HG03159 (cell line): ENCODE data around the gene C11orf21.
"Not testable (repeated sequence)": the region's sequence is repeated elsewhere in the genome, so short reads cannot be mapped to it uniquely, and the experiment has no call there.

Experiments
- ATAC-seq: cut with Tn5 transposase; IDR thresholded peaks from one replicate; pipeline ENCODE4 v1.9.1; 2021; ENCODE audit warnings: mild to moderate bottlenecking, moderate library complexity; ENCODE audit not compliant: unreplicated experiment

C11orf21 gene

GRCh38 chr11:2301631-2302305 lies at the start of gene C11orf21, which contains the start of gene TSPAN32:
Gene C11orf21, minus strand, starts transcription at chr11:2301918. Its CDS starts 110 bp downstream, at chr11:2301808.
Gene TSPAN32, plus strand, starts transcription at chr11:2302013. Its CDS starts 137 bp downstream, at chr11:2302150.
- no peak for ATAC-seq

GRCh38 chr11:2348986-2349385 lies 47.3 kb upstream of the C11orf21 start:
- no peak for ATAC-seq

GRCh38 chr11:2347308-2347830 lies 45.7 kb upstream of the C11orf21 start:
- ATAC-seq: no peak

- ATAC-seq: no peak
Observed at GRCh38 chr11:2346586-2347307, 45.0 kb upstream of the C11orf21 start.

GRCh38 chr11:2346014-2346413 lies 44.3 kb upstream of the C11orf21 start:
- ATAC-seq: no peak

- no peak for ATAC-seq
Observed at GRCh38 chr11:2345050-2345449, 43.3 kb upstream of the C11orf21 start.

- no peak for ATAC-seq
Observed at GRCh38 chr11:2343502-2343901, 41.8 kb upstream of the C11orf21 start.

GRCh38 chr11:2342981-2343380 lies 41.3 kb upstream of the C11orf21 start:
- no peak for ATAC-seq

- ATAC-seq: no peak
Observed at GRCh38 chr11:2342557-2342956, 40.8 kb upstream of the C11orf21 start.

GRCh38 chr11:2338760-2339159 lies 37.0 kb upstream of the C11orf21 start:
- ATAC-seq: not testable (repeated sequence)

- not testable (repeated sequence) for ATAC-seq
Observed at GRCh38 chr11:2335286-2335685, 33.6 kb upstream of the C11orf21 start.

- ATAC-seq: not testable (repeated sequence)
Observed at GRCh38 chr11:2333486-2334205, 31.9 kb upstream of the C11orf21 start.

GRCh38 chr11:2332569-2332968 lies 30.9 kb upstream of the C11orf21 start:
- ATAC-seq: not testable (repeated sequence)

GRCh38 chr11:2331404-2331803 lies 29.7 kb upstream of the C11orf21 start:
- ATAC-seq: no peak

GRCh38 chr11:2330696-2331095 lies 29.0 kb upstream of the C11orf21 start:
- ATAC-seq: no peak

GRCh38 chr11:2329551-2329950 lies 27.8 kb upstream of the C11orf21 start:
- ATAC-seq: no peak

- ATAC-seq: no peak
Observed at GRCh38 chr11:2328656-2329354, 27.1 kb upstream of the C11orf21 start.

GRCh38 chr11:2328021-2328420 lies 26.3 kb upstream of the C11orf21 start:
- no peak for ATAC-seq

- no peak for ATAC-seq
Observed at GRCh38 chr11:2327032-2327431, 25.3 kb upstream of the C11orf21 start.

GRCh38 chr11:2325719-2326118 lies 24.0 kb upstream of the C11orf21 start:
- ATAC-seq: no peak

- no peak for ATAC-seq
Observed at GRCh38 chr11:2325123-2325522, 23.4 kb upstream of the C11orf21 start.
